ENCODE measurements around the gene ANKRD13C.
A peak's percentile ranks its signal among the peaks of the same experiment; 100 is the strongest.

ANKRD13C gene, protein sequence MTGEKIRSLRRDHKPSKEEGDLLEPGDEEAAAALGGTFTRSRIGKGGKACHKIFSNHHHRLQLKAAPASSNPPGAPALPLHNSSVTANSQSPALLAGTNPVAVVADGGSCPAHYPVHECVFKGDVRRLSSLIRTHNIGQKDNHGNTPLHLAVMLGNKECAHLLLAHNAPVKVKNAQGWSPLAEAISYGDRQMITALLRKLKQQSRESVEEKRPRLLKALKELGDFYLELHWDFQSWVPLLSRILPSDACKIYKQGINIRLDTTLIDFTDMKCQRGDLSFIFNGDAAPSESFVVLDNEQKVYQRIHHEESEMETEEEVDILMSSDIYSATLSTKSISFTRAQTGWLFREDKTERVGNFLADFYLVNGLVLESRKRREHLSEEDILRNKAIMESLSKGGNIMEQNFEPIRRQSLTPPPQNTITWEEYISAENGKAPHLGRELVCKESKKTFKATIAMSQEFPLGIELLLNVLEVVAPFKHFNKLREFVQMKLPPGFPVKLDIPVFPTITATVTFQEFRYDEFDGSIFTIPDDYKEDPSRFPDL

DNA sequence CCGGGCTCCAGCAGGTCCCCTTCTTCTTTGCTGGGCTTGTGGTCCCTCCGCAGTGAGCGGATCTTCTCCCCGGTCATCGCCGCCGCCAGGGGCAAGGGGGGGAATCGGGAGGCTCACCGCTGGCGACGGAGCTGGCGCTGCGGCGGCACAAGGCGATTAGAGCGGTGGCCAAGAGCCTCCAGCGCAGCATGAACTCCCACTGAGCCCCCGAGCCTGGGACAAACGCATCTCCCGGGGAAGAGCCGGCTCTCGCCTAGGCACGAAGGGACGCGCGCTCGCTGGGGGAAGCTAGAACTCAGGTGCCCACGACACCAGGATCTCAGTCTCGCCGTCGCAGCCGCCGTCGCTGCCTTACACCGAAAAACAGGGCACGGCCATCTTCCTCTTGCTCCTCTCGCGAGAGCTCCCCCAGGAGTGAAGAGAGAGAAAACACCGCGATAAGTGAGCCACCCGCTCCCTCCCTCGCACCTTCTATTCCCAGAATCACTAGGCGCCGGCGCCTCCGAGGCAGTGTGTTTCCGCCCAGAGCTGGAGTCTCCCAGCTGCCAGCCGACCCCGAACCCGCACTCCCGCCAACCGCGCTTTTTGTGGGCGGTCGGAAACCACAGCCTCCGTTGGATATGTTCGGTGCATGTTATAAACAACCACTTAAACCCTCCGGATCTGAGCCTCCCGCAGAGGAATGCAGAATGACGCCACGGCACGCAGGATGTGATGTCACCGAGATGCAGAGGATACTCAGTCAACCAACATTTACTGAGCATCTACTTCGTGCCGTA, at the start of gene ANKRD13C:
Gene ANKRD13C (minus strand): TSS at position 391 of the 779 bp plus-strand sequence. CDS start 314 bp downstream, at position 77.
- Histone ChIP-seq H3K79me2 (ENCODE audit: low read length) (peaks cover 50% of the 10 kb centered on the region), H3K27ac (ENCODE audit: low read length) (peak within 1 kb of the TSS; percentile 98), H3F3A (ENCODE audit: insufficient read depth, low read length) (peaks cover 7% of the 10 kb centered on the region), H3K4me2 (ENCODE audit: low read depth, low read length) (peak within 1 kb of the TSS; percentile 82), H3K4me3 (ENCODE audit: low read length) (peak within 1 kb of the TSS; percentile 94), H3K36me3 (replicated peaks; ENCODE audit: insufficient read depth, low read length) (no peaks in the 10 kb centered on the region), H3K9me2 (replicated peaks; ENCODE audit: insufficient read depth, low read length) (no peaks in the 10 kb centered on the region), H3K9ac (ENCODE audit: low read length) (peak within 1 kb of the TSS; percentile 99), H3K9me3 (replicated peaks; ENCODE audit: insufficient read depth, low read length) (no peaks in the 10 kb centered on the region), H3K27me3 (replicated peaks; ENCODE audit: insufficient read depth, low read length) (no peaks in the 10 kb centered on the region), H4K20me1 (ENCODE audit: insufficient read depth, low read length) (no peaks in the 10 kb centered on the region), H3K4me1 (ENCODE audit: low read length) (peaks cover 11% of the 10 kb centered on the region), H2AFZ (ENCODE audit: low read length) (peak within 1 kb of the TSS; percentile 94)
- TF ChIP-seq EZH2 (optimal IDR thresholded peaks at IDR 0.05; ENCODE audit: low read depth, low read length) = no peak
- TF ChIP-seq EZH2phosphoT487 (IDR thresholded peaks at IDR 0.05; ENCODE audit: low read length) = no peak
- TF ChIP-seq, protein P1, sequence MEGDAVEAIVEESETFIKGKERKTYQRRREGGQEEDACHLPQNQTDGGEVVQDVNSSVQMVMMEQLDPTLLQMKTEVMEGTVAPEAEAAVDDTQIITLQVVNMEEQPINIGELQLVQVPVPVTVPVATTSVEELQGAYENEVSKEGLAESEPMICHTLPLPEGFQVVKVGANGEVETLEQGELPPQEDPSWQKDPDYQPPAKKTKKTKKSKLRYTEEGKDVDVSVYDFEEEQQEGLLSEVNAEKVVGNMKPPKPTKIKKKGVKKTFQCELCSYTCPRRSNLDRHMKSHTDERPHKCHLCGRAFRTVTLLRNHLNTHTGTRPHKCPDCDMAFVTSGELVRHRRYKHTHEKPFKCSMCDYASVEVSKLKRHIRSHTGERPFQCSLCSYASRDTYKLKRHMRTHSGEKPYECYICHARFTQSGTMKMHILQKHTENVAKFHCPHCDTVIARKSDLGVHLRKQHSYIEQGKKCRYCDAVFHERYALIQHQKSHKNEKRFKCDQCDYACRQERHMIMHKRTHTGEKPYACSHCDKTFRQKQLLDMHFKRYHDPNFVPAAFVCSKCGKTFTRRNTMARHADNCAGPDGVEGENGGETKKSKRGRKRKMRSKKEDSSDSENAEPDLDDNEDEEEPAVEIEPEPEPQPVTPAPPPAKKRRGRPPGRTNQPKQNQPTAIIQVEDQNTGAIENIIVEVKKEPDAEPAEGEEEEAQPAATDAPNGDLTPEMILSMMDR (IDR thresholded peaks at IDR 0.05; ENCODE audit: low read length) = no peak
- DNase-seq = peak; percentile 91

DNA sequence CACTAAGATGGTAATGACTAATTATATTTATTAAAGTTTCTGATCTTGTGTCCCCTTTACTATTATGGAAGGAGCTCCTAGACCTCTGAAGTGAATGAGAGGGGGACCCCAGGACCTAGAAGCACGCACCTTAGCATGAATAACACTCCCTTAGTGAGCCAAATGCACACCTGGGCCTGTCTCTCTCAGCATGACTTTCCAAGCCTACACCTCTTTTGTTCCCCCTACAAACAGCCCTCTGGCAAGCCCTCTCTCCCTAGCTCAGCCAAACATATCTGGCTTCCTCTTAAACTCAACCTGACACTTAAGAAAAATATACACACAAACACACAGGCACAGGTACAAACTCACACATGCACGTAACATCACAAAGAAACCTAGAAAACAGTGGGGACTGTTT, 49.2 kb upstream of the ANKRD13C start:
- H3K36me3 ChIP-seq (replicated peaks; ENCODE audit: insufficient read depth, low read length) = no peaks in the 10 kb centered on the region
- DNase-seq = no peak
- no peaks in the 10 kb centered on the region for H3K27me3 ChIP-seq (replicated peaks; ENCODE audit: insufficient read depth, low read length)
- no peak overlapping the region for H3K4me3 ChIP-seq (ENCODE audit: low read length)
- no peaks in the 10 kb centered on the region for H3F3A ChIP-seq (ENCODE audit: insufficient read depth, low read length)
- no peaks in the 10 kb centered on the region for H3K9me3 ChIP-seq (replicated peaks; ENCODE audit: insufficient read depth, low read length)
- TF ChIP-seq EZH2phosphoT487 (IDR thresholded peaks at IDR 0.05; ENCODE audit: low read length) = no peak
- no peak for TF ChIP-seq EZH2 (optimal IDR thresholded peaks at IDR 0.05; ENCODE audit: low read depth, low read length)
- TF ChIP-seq, protein P1 (IDR thresholded peaks at IDR 0.05; ENCODE audit: low read length) = no peak
- no peak overlapping the region for H3K27ac ChIP-seq (ENCODE audit: low read length)
- H4K20me1 ChIP-seq (ENCODE audit: insufficient read depth, low read length) = no peaks in the 10 kb centered on the region
- no peak overlapping the region for H3K4me2 ChIP-seq (ENCODE audit: low read depth, low read length)
- H3K4me1 ChIP-seq (ENCODE audit: low read length) = peaks cover 4% of the 10 kb centered on the region; the same call in 1 of the 2 replicates
- no peak overlapping the region for H2AFZ ChIP-seq (ENCODE audit: low read length)
- no peaks in the 10 kb centered on the region for H3K79me2 ChIP-seq (ENCODE audit: low read length)
- no peak overlapping the region for H3K9ac ChIP-seq (ENCODE audit: low read length)
- H3K9me2 ChIP-seq (replicated peaks; ENCODE audit: insufficient read depth, low read length) = no peaks in the 10 kb centered on the region

DNA sequence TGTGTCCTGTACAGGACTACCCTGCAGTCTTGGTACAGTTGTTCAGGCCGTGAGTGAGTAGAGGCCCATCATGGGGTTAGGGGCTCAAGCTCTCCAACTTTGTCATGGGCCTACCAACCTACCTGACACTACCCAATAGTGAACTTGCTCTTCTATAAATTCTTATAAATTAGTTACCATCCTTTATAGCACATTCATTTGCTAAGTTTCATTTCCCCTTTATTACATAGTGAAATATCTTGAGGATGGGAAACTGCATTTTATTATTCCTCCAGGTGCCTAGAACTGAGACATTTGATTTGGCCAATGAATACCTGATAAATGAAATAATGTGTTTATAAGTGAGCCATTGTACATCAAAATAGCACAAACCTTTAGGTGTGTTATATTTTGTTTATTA, 47.5 kb upstream of the ANKRD13C start:
- H3K9me3 ChIP-seq (replicated peaks; ENCODE audit: insufficient read depth, low read length) = no peaks in the 10 kb centered on the region
- no peaks in the 10 kb centered on the region for H4K20me1 ChIP-seq (ENCODE audit: insufficient read depth, low read length)
- no peaks in the 10 kb centered on the region for H3F3A ChIP-seq (ENCODE audit: insufficient read depth, low read length)
- H3K4me1 ChIP-seq (ENCODE audit: low read length) = peaks cover 4% of the 10 kb centered on the region; the same call in 1 of the 2 replicates
- H3K36me3 ChIP-seq (replicated peaks; ENCODE audit: insufficient read depth, low read length) = no peaks in the 10 kb centered on the region
- H3K27me3 ChIP-seq (replicated peaks; ENCODE audit: insufficient read depth, low read length) = no peaks in the 10 kb centered on the region
- no peak overlapping the region for H3K9ac ChIP-seq (ENCODE audit: low read length)
- DNase-seq = no peak
- H2AFZ ChIP-seq (ENCODE audit: low read length) = no peak overlapping the region
- TF ChIP-seq EZH2phosphoT487 (IDR thresholded peaks at IDR 0.05; ENCODE audit: low read length) = no peak
- no peak for TF ChIP-seq EZH2 (optimal IDR thresholded peaks at IDR 0.05; ENCODE audit: low read depth, low read length)
- TF ChIP-seq, protein P1 (IDR thresholded peaks at IDR 0.05; ENCODE audit: low read length) = no peak
- H3K4me2 ChIP-seq (ENCODE audit: low read depth, low read length) = no peak overlapping the region
- no peak overlapping the region for H3K4me3 ChIP-seq (ENCODE audit: low read length)
- H3K27ac ChIP-seq (ENCODE audit: low read length) = no peak overlapping the region
- no peaks in the 10 kb centered on the region for H3K79me2 ChIP-seq (ENCODE audit: low read length)
- no peaks in the 10 kb centered on the region for H3K9me2 ChIP-seq (replicated peaks; ENCODE audit: insufficient read depth, low read length)

Measured in MM.1S (cell line).